Esophagus muscularis mucosa (tissue), 4 donors: ENCODE measurements around the gene LKAAEAR1.

Experiments used
- CTCF ChIP-seq, 3 experiments: fragments of 200-600 bp in 2 of 3; fragments of 450-650 bp in 1 of 3; sonication (generic) in 2 of 3; IDR thresholded peaks; one replicate each; pipeline ENCODE4 v1.5.1; 2017 to 2019; ENCODE audit warnings: antibody characterized with exemption in 3 of 3, mild to moderate bottlenecking in 2 of 3, moderate library complexity in 1 of 3
- EP300 ChIP-seq: sonication (generic); formaldehyde crosslinking; IDR thresholded peaks from one replicate; pipeline ENCODE4 v1.6.1; 2017; ENCODE audit warnings: antibody characterized with exemption
- POLR2A ChIP-seq: fragments of 450-650 bp; IDR thresholded peaks from one replicate; pipeline ENCODE4 v1.6.1; 2017; ENCODE audit warnings: antibody characterized with exemption, moderate library complexity, mild to moderate bottlenecking, low read depth
- POLR2AphosphoS5 ChIP-seq, 2 donors: sonication (generic); formaldehyde crosslinking; IDR thresholded peaks; one replicate each; pipeline ENCODE4 v1.6.1; 2017; ENCODE audit warnings: antibody characterized with exemption in 2 of 2

- TF ChIP-seq CTCF (IDR thresholded peaks at IDR 0.05) (no peak), POLR2A (no peak), POLR2AphosphoS5 (IDR thresholded peaks at IDR 0.05) (no peak), EP300 (no peak)
Measured at GRCh38 chr20:64107736-64108457, 23.7 kb upstream of the LKAAEAR1 start.
